ENCODE data around the gene TAF5L.
A peak's percentile ranks its signal among the peaks of the same experiment; 100 is the strongest.
"Not testable (repeated sequence)": the region's sequence is repeated elsewhere in the genome, so short reads cannot be mapped to it uniquely, and the experiment has no call there.

TAF5L gene

GRCh38 chr1:229567109-229567868 is 58.6 kb downstream of the TAF5L start:
- DNase-seq (ENCODE audit: low spot score): no peak
- TF ChIP-seq CTCF (IDR thresholded peaks at IDR 0.05; ENCODE audit: extremely low read depth, missing control alignments): no peak

GRCh38 chr1:229563701-229564100 is 62.2 kb downstream of the TAF5L start:
- TF ChIP-seq CTCF (IDR thresholded peaks at IDR 0.05; ENCODE audit: extremely low read depth, missing control alignments): no peak
- no peak for DNase-seq (ENCODE audit: low spot score)

GRCh38 chr1:229563241-229563640 is 62.7 kb downstream of the TAF5L start:
- no peak for DNase-seq (ENCODE audit: low spot score)
- TF ChIP-seq CTCF (IDR thresholded peaks at IDR 0.05; ENCODE audit: extremely low read depth, missing control alignments): no peak

GRCh38 chr1:229562686-229563085 is 63.2 kb downstream of the TAF5L start:
- no peak for TF ChIP-seq CTCF (IDR thresholded peaks at IDR 0.05; ENCODE audit: extremely low read depth, missing control alignments)
- no peak for DNase-seq (ENCODE audit: low spot score)

GRCh38 chr1:229561141-229561540 is 64.8 kb downstream of the TAF5L start:
- no peak for DNase-seq (ENCODE audit: low spot score)
- TF ChIP-seq CTCF (IDR thresholded peaks at IDR 0.05; ENCODE audit: extremely low read depth, missing control alignments): no peak

GRCh38 chr1:229560124-229560523 is 65.8 kb downstream of the TAF5L start:
- DNase-seq (ENCODE audit: low spot score): not testable (repeated sequence)

GRCh38 chr1:229559336-229559801 is 66.6 kb downstream of the TAF5L start:
- not testable (repeated sequence) for DNase-seq (ENCODE audit: low spot score)

- peak; percentile 90 for TF ChIP-seq CTCF (IDR thresholded peaks at IDR 0.05; ENCODE audit: extremely low read depth, missing control alignments)
- DNase-seq (ENCODE audit: low spot score): peak; percentile 98
Observed at GRCh38 chr1:229558460-229559335, 67.2 kb downstream of the TAF5L start, which contains the start of gene ABCB10. TSS of gene ABCB10 (minus strand) at chr1:229558707. CDS start at chr1:229558652, 55 bp downstream.
